Stimulated activated CD4-positive, alpha-beta T cell treated with anti-CD3 and anti-CD28 coated beads, Interleukin-1b, Interleukin-23, amount 100 ng/mL, for 48 hours (primary cell): Measurements from ENCODE around the gene TSPAN9.
"Not testable (repeated sequence)": the region's sequence is repeated elsewhere in the genome, so short reads cannot be mapped to it uniquely, and the experiment has no call there.

Experiments used
- DNase-seq: peaks from one replicate; pipeline ENCODE4 v3.0.0-alpha.2; 2020

Gene TSPAN9

GRCh38 chr12:3045494-3045893, 31.7 kb upstream of the TSPAN9 start:
- DNase-seq, result no peak

GRCh38 chr12:3045989-3046388, 31.2 kb upstream of the TSPAN9 start:
- DNase-seq, result no peak

- no peak for DNase-seq
Observed at GRCh38 chr12:3046441-3047200, 30.6 kb upstream of the TSPAN9 start.

- DNase-seq, result no peak
Observed at GRCh38 chr12:3047961-3048360, 29.2 kb upstream of the TSPAN9 start.

GRCh38 chr12:3048540-3048939, 28.6 kb upstream of the TSPAN9 start:
- no peak for DNase-seq

GRCh38 chr12:3049176-3049575, 28.0 kb upstream of the TSPAN9 start:
- DNase-seq, result no peak

- DNase-seq, result no peak
Observed at GRCh38 chr12:3049611-3050249, 27.4 kb upstream of the TSPAN9 start.

- no peak for DNase-seq
Observed at GRCh38 chr12:3054374-3054773, 22.8 kb upstream of the TSPAN9 start.

- no peak for DNase-seq
Observed at GRCh38 chr12:3055026-3055703, 22.0 kb upstream of the TSPAN9 start.

GRCh38 chr12:3055704-3056467, 21.3 kb upstream of the TSPAN9 start:
- DNase-seq, result no peak

GRCh38 chr12:3061059-3061458, 16.1 kb upstream of the TSPAN9 start:
- DNase-seq, result no peak

- no peak for DNase-seq
Observed at GRCh38 chr12:3061501-3062215, 15.5 kb upstream of the TSPAN9 start.

GRCh38 chr12:3065300-3065699, 11.9 kb upstream of the TSPAN9 start:
- DNase-seq, result no peak

GRCh38 chr12:3065846-3066245, 11.3 kb upstream of the TSPAN9 start:
- not testable (repeated sequence) for DNase-seq

GRCh38 chr12:3069714-3070113, 7.5 kb upstream of the TSPAN9 start:
- no peak for DNase-seq

GRCh38 chr12:3071107-3071506, 6.1 kb upstream of the TSPAN9 start:
- DNase-seq, result no peak

- no peak for DNase-seq
Observed at GRCh38 chr12:3071710-3072109, 5.5 kb upstream of the TSPAN9 start.

- peak; percentile 80 for DNase-seq
Observed at GRCh38 chr12:3073438-3074250, 3.5 kb upstream of the TSPAN9 start.

GRCh38 chr12:3075315-3075714, 1.9 kb upstream of the TSPAN9 start:
- no peak for DNase-seq

GRCh38 chr12:3077572-3078081, 448 bp downstream of the TSPAN9 start:
- no peak for DNase-seq

- DNase-seq, result no peak
Observed at GRCh38 chr12:3078086-3078820, 1.1 kb downstream of the TSPAN9 start.
